Right cardiac atrium (tissue), 5 donors: ENCODE results near the gene MTG1. TPM values are rescaled to one million over a fixed set of nuclear protein-coding genes. Genes with fewer than 3 reads are reported as not detected.
"Not testable (repeated sequence)": the region's sequence is repeated elsewhere in the genome, so short reads cannot be mapped to it uniquely, and the experiment has no call there.

Experiments used
- ATAC-seq, 2 donors: fragments of 200-7000 bp; cut with Tn5 transposase; one replicate each; pipeline versions ENCODE4 v1.8.0 to v1.9.1; 2020; ENCODE audit warnings: moderate library complexity in 2 of 2, mild to moderate bottlenecking in 1 of 2
- DNase-seq, 3 donors: peaks; one replicate each; pipeline ENCODE4 v3.0.0-alpha.2; 2020
- H3K27ac ChIP-seq: one replicate; pipeline ENCODE4 v1.5.1; 2013; ENCODE audit warnings: mild to moderate bottlenecking, low read length, control low read depth, moderate library complexity
- H3K27me3 ChIP-seq: one replicate; pipeline ENCODE4 v1.6.1; 2013; ENCODE audit not compliant: control insufficient read depth, insufficient read depth
- H3K4me1 ChIP-seq: one replicate; pipeline ENCODE4 v1.6.1; 2013; ENCODE audit warnings: low read length; ENCODE audit not compliant: control insufficient read depth, insufficient read depth
- H3K4me3 ChIP-seq: one replicate; pipeline ENCODE4 v1.5.1; 2013; ENCODE audit warnings: low read length, control low read depth
- H3K9me3 ChIP-seq: one replicate; pipeline ENCODE4 v1.6.1; 2013; ENCODE audit warnings: low read length; ENCODE audit not compliant: control insufficient read depth
- WGBS: extraction: QIAGEN DNeasy Blood & Tissue Kit; methylation state at CpG from one replicate; pipeline ENCODE4 v1.1.7; 2013; 5-methylcytosine and 5-hydroxymethylcytosine counted together
- intact Hi-C, 4 donors: fragments of 100-400 bp; cut with DNase I; formaldehyde crosslinking; loops; one replicate each; pipeline versions ENCODE4 v1.11.0 to v1.14.0; 2022 to 2023
- polyA plus RNA-seq: library from polyadenylated mRNA; stranded (reverse); fragments of 200-250 nt; gene quantifications from one replicate; pipeline ENCODE4 v1.2.3, GENCODE V29; 2013
- total RNA-seq, 4 donors: library from RNA; stranded (reverse); fragmentation: NEBNext Ultra II Directional; extraction: Animal tissue kit (Norgen Biotek cat#: 25700); gene quantifications; one replicate each; pipeline ENCODE4 v1.2.1, GENCODE V29; 2021
- donor health status: healthy with polysubstance abuse.
- donor health status: DM: no; HTN: yes; CAD: no.
- donor health status: DM: no; HTN: no; CAD: no.
- donor health status: DM: no; HTN: yes; CAD: no; lungs with severe emphysema.
- donor health status: DM: yes; HTN: yes; CAD: no.

The MTG1 gene
- total and polyA plus RNA-seq, 5 donors = 17.2 to 25.3 (median 21.4) TPM

DNA sequence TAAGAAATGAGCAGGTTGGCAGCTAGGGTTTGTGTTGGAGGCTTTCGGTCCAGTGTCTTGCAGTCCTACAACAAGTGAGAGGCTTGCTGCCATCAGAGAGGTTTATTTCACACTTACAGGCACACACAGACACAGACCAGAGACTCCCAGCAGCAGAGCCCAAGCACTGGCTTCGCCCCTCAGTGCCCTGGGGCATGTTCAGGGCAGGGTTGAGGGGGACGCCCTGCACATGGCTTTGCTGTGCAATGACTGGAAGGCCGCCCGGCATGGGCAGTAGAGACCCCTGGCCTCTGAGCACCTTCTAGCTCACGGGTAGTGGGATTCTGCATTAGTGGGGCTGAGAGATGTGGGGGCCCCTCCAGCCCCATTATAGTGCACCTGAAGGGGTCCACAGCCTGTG is 26.6 kb downstream of the MTG1 start:
- WGBS = 94% methylated on average over 6 of the region's 6 CpGs

DNA sequence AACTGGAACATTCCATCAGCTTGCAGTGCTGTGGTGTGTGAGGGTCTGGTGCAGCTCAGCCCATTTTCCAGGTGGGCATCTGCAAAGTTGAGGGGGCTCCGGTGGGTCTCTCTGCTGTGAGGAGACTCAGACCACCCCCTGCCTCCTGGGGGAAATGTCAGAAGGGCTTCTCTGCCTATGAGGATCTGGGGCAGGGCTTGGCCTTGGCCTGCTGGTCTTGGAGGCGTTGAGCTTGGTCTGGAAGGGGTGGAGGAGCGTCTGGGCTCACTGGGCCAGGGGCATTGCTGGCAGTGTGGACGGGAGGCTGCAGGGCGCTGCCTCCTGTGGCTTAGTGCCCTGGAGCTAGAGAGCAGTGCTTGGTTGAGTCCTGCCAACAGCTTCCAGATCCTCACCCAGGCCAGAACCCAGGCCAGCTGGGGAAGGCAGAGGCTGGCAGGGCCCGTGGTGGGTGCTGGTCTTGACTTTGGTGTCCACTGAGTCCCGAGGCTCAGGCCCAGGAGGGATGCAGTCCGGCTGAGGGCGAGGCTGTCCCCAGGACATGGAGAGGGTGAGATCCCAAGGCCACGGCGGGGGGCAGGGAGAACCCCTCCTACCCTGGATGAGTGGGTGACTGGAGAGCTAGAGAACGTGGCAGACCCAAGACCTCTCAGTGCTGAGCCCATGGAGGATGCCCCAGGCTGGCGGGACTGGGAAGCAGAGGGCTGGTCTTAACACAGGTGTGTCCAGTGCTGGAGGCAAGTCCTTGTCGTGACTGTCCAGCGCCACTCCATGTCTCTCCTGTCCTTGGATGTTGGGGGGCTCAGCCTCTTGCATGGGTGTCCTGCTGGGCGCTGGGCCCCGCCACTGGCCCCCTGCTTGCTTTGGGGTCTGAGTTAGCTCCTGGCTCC is 27.6 kb downstream of the MTG1 start:
- peaks cover 2% of the 10 kb centered on the region for H3K4me1 ChIP-seq
- H3K27me3 ChIP-seq = no peaks in the 10 kb centered on the region
- peak in 2 of 3 donors; percentile 42 to 51 for DNase-seq
- no peak overlapping the region for H3K27ac ChIP-seq
- intact Hi-C loops = loop anchor here in 1 of 4 donors (5.0 kb wide), 1 partner anchor 151 kb away; no protein-coding TSS in a partner anchor
- no peak for ATAC-seq
- no peak overlapping the region for H3K4me3 ChIP-seq
- H3K9me3 ChIP-seq = no peaks in the 10 kb centered on the region
- WGBS = 82% methylated on average over 16 of the region's 17 CpGs

More for the DNA sequence above, 26.6 kb downstream of the MTG1 start:
- intact Hi-C loops = loop anchor here in 1 of 4 donors (5.0 kb wide), 1 partner anchor 152 kb away; no protein-coding TSS in a partner anchor
- ATAC-seq (no peak), DNase-seq (no peak)
- Histone ChIP-seq H3K27me3 (no peaks in the 10 kb centered on the region), H3K27ac (no peak overlapping the region), H3K4me1 (peaks cover 2% of the 10 kb centered on the region), H3K9me3 (no peaks in the 10 kb centered on the region), H3K4me3 (no peak overlapping the region)

DNA sequence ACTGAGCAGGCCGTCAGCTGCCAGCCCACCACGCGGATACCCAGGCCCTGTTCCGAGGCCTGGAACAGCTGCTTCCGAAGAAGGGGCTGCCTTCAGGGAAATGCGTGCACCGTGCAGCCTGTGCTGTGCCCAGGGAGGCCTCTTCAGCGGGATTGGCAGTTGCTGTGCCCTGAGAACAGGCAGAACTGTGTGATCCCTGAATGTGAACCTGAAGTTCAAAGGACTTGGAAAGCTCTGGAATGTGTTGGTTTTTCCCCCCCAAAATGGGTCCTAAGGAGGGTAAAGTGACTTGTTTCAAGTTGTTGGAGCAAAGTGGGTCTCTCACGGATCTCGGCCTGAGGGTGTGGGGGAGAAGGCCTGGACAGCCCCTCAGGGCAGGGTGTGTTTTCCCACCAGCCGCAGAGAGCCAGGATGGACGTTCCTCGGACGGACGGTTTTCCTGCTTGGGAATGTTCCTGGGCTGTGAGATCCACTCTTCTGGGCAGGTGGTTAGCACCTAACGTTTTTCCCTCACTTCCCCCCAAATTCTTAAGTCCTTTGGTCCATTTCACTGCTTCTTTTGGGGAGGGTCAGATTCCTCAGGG is 28.4 kb downstream of the MTG1 start:
- 81% methylated on average over 16 of the region's 16 CpGs for WGBS
- Histone ChIP-seq H3K9me3 (no peaks in the 10 kb centered on the region), H3K4me3 (no peak overlapping the region), H3K4me1 (peaks cover 2% of the 10 kb centered on the region), H3K27ac (no peak overlapping the region), H3K27me3 (no peaks in the 10 kb centered on the region)
- DNase-seq = peak in 1 of 3 donors; percentile 14
- intact Hi-C loops = loop anchor here in 1 of 4 donors (5.0 kb wide), 1 partner anchor 150 kb away; no protein-coding TSS in a partner anchor
- no peak for ATAC-seq

DNA sequence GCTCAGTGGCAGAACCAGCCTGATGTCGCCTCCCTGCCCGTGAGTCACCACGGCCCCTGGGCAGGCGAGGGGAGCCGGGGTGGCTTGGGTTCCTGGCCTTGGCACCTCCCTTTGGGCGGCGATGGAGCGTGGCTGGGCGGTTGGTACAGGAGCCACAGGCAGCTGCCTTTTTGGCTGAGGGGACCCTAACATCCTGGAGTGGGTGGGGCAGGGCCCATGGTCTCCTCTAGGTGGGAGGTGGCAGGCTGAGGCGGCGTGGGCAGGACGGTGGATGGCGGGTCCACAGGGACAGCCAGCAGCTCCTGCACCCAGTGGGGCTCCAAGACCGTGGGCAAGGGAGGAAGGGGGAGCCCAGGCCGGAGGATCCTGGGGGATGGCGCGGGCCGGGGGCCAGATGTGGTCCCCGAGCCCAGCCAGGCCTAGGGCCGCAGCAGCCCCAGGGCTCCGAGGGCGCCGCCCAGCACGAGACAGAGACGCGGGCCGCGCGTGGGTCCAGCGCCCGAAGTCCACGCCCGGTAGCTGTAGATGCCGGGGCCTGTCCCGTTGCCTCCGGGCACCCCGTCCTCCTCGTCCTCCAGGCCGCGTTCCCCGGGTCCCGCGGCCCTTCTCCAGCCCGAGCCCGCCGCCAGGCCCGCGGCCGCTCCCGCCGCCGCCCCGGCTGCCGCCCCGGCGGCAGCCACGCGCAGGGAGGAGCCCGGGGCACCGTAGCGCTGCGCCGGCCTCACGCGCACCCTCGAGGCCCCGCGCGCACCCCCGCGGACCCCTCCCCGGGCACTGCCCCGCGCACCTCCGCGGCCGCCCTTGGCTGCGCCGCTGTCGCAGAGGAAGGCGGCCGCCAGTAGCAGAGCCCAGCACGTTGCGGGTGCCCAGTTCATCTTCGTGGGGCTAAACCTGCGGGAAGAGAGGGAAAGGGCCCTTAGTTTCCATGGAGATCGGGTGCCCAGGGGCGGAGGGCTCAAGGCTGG is 29.1 kb downstream of the MTG1 start:
- WGBS = 18% methylated on average over 88 of the region's 88 CpGs
- H3K27me3 ChIP-seq = no peaks in the 10 kb centered on the region
- no peak overlapping the region for H3K27ac ChIP-seq
- H3K9me3 ChIP-seq = peaks cover under 1% of the 10 kb centered on the region
- peak in 1 of 3 donors; percentile 57 for DNase-seq
- H3K4me3 ChIP-seq = peak overlapping the region; percentile 39
- intact Hi-C loops = loop anchor here in 1 of 4 donors (5.0 kb wide), 1 partner anchor 149 kb away; no protein-coding TSS in a partner anchor
- peak; percentile 5 to 25 for ATAC-seq
- peaks cover 2% of the 10 kb centered on the region for H3K4me1 ChIP-seq

GRCh38 chr10:133424102-133424501 is 30.1 kb downstream of the MTG1 start:
- H3K27me3 ChIP-seq = not testable (repeated sequence)

DNA sequence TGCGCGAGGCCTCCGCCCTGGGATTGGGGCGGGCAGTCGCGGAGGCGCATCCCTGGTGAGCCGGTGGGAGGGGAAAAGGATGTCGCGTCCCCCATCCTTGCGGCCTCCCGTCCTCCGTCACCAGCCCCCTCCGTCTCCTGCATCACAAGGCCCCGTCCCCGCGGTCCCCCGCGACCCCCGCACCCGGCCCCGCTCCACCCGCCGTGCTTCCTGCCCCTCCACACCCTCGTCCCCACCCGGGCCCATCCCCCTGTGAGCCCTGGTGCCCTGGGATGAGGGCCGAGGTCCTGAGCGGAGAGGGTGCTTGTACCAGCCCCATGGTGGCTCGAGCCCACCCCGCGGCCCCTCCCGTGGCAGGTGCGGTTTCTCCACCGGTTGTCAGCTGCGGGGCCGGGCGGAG is 30.6 kb downstream of the MTG1 start, which contains the start of gene SPRN:
SPRN (minus strand) TSS at position 25 of the 400 bp plus-strand sequence. CDS start 944 bp downstream, outside the sequence.
- 6% methylated on average over 13 of the region's 37 CpGs for WGBS

More at GRCh38 chr10:133424102-133424501, 30.1 kb downstream of the MTG1 start:
- intact Hi-C loops = loop anchor here in 1 of 4 donors (5.0 kb wide), 1 partner anchor 148 kb away; no protein-coding TSS in a partner anchor
- DNase-seq, ATAC-seq, H3K27ac ChIP-seq, H3K4me1 ChIP-seq, H3K4me3 ChIP-seq, H3K9me3 ChIP-seq: not testable (repeated sequence)
- no CpG with 5 or more reads among the region's 46 CpGs for WGBS

DNA sequence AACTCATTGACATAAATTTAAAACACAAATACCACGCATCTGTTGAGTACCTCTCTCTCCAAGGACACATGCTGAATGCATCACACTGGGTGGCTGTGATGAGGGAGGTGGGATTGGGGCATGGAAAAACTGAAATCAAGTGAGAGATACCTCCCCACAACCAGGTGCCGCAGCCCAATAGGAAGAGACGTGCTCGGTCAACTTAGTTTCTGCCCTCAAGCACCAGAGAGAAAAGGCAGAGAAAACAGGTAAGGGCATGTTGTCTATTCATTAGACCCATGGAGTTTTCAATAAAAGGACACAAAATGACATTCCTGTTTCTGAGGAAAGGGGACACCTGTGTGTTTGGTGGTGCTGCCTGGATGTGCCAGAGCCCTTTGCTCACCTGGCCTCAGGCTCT is 35.6 kb downstream of the MTG1 start:
- intact Hi-C loops, H3K27me3 ChIP-seq, H3K4me1 ChIP-seq, H3K4me3 ChIP-seq, DNase-seq, H3K27ac ChIP-seq, H3K9me3 ChIP-seq, ATAC-seq: not testable (repeated sequence)
- WGBS = 88% methylated on average over 4 of the region's 4 CpGs

More for the DNA sequence above, 30.6 kb downstream of the MTG1 start, which contains the start of gene SPRN:
- intact Hi-C loops = loop anchor here in 1 of 4 donors (5.0 kb wide), 1 partner anchor 148 kb away; no protein-coding TSS in a partner anchor
- H3K4me1 ChIP-seq, H3K27me3 ChIP-seq, H3K9me3 ChIP-seq, H3K27ac ChIP-seq: not testable (repeated sequence)
- DNase-seq = peak in 1 of 3 donors; percentile 49
- ATAC-seq = peak in 1 of 2 donors; percentile 35
- H3K4me3 ChIP-seq = peak within 1 kb of the TSS; percentile 39

DNA sequence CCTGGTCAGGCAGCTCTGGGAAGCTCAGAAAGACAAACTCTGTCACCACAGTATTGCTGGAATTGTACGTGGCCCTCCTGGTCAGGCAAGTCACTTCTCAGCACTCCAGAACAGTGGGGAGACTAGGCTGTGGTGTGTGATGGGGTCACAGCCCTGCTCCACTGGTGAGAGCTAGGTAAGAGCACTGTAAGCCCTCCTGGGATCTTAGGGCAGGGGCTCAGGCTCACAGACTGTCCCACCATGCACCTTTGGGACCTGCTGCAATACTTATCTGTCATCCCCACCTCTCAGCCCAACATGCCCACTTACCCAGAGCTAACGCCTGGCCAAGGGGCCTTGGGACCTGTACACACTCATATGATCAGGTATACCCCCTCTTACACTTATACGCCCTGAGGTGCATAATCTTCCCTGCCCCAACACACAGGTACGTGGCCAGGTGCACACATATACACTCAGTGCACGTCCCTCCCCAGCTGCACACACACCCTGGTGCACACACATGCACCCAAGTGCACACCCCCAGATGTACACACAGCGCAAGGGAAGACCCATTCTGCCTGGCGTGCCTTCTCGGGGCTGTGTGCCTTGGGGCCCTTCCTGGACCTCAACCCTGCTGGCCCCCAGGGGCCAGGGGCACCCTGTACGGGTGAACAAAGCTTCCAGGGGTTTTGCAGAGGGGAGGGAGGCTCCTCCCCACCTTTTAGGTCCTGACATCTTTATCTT is 38.1 kb downstream of the MTG1 start:
- DNase-seq = peak in 1 of 3 donors; percentile 19
- intact Hi-C loops, H3K9me3 ChIP-seq, H3K4me1 ChIP-seq, H3K27me3 ChIP-seq, H3K27ac ChIP-seq, H3K4me3 ChIP-seq: not testable (repeated sequence)
- ATAC-seq = peak; percentile 49 to 53
- 70% methylated on average over 6 of the region's 9 CpGs for WGBS

DNA sequence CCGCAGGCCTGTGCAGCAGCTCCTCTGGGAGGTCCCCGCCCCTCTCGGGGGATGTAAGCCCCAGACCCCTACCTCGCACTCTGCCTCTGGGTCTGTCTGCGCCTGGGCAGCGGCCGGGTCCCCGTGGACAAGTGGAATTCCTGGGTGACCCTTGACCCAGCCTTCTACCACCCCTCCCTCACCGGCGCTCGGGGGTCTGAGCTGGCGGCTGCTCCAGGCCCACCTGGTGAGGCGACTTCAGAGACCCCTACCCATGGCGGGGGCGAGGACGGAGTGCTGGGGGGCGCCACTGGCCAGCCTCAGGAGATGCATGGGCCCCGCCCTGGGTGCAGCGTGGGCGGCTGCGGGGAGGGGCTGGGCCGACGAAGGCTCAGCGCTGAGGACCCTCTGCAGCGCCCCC is 38.8 kb downstream of the MTG1 start:
- ATAC-seq (peak; percentile 32 to 36), DNase-seq (peak in 1 of 3 donors; percentile 41)
- H3K27ac ChIP-seq, H3K4me3 ChIP-seq, H3K9me3 ChIP-seq, H3K4me1 ChIP-seq, intact Hi-C loops, H3K27me3 ChIP-seq: not testable (repeated sequence)
- 81% methylated on average over 5 of the region's 25 CpGs for WGBS
